PC-9 (cell line): ENCODE measurements around the gene ASAH2.

ENCODE experiments used
- EZH2 ChIP-seq: fragments of 200-600 bp; sonication (generic); IDR thresholded peaks from 2 replicates; pipeline ENCODE4 v1.8.0; 2017; ENCODE audit warnings: antibody characterized with exemption, low read depth
- TF ChIP-seq, protein P1 (sequence below): fragments of 200-600 bp; sonication (generic); conservative IDR thresholded peaks from 2 replicates; pipeline ENCODE4 v1.6.1; 2017; ENCODE audit warnings: mixed run types, antibody characterized with exemption, mild to moderate bottlenecking, moderate library complexity

DNA sequence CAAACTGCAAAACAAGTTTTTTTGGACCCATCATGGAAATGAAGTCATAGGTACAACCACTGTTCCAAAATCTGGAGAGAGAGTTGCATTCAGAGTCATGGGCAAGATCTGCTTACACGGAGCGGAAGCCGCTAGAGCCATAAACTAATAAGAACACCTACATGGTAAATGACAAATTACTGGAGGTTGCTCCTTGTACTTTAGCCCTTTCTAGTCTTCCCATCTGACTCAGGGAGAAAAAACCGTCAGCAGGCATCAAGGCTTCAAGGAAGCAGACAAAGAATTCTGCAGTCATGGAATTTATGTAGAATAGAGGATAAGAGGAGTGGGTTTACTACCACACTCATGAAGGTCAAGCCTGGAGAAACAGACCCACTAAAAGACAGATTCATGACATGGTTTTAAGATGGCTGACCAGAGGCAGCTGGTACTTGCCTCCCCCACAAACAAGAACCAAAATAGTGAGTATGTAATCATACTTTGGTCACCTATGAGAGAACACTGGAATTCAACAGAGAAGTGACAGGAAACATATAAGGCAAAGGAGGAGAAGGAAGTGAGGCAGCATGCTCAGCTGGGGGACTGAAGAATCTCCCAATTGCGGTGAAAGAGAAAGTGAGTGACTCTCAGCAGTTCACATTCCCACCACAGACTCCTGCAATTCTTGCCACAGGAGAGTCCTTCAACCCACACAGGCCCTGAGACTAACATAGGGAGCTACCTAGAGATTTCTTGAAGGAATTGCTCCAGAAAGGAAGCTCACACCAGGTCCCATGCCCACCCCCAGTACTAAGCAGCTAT, 42.4 kb upstream of the ASAH2 start:
- TF ChIP-seq, protein P1, sequence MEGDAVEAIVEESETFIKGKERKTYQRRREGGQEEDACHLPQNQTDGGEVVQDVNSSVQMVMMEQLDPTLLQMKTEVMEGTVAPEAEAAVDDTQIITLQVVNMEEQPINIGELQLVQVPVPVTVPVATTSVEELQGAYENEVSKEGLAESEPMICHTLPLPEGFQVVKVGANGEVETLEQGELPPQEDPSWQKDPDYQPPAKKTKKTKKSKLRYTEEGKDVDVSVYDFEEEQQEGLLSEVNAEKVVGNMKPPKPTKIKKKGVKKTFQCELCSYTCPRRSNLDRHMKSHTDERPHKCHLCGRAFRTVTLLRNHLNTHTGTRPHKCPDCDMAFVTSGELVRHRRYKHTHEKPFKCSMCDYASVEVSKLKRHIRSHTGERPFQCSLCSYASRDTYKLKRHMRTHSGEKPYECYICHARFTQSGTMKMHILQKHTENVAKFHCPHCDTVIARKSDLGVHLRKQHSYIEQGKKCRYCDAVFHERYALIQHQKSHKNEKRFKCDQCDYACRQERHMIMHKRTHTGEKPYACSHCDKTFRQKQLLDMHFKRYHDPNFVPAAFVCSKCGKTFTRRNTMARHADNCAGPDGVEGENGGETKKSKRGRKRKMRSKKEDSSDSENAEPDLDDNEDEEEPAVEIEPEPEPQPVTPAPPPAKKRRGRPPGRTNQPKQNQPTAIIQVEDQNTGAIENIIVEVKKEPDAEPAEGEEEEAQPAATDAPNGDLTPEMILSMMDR, result no peak
- TF ChIP-seq EZH2, result no peak
